ENCODE measurements around the gene CDK14. TPM values are rescaled to one million over a fixed set of nuclear protein-coding genes. Genes with fewer than 3 reads are reported as not detected.

CDK14 gene
- total and polyA plus RNA-seq, 2 donors (not counting 1 experiment from before 2014, with no cell fraction given): 42.1 to 167 TPM

GRCh38 chr7:90701021-90701420 lies 104.9 kb downstream of the CDK14 start:
- peak overlapping the region in 4 of 5 experiments; percentile 16 to 64 (median 38) for H3K4me3 ChIP-seq (ENCODE audit: control extremely low read depth in 1 of 5, extremely low read depth in 1 of 5, insufficient read depth in 1 of 5, low read depth in 2 of 5, low read length in 4 of 5)
- no peaks in the 10 kb centered on the region for H3K36me3 ChIP-seq (replicated peaks in 1 of 2; ENCODE audit: control extremely low read depth in 1 of 2, control insufficient read depth in 1 of 2, extremely low read depth in 1 of 2, insufficient read depth in 2 of 2, low read length in 1 of 2)
- H3K9me3 ChIP-seq (ENCODE audit: control extremely low read depth in 1 of 3, control insufficient read depth in 2 of 3, insufficient read depth in 1 of 3, low read length in 2 of 3): no peaks in the 10 kb centered on the region
- Mint-ChIP-seq H3K4me3 (peak overlapping the region; percentile 84), H3K4me1 (peaks cover 44% of the 10 kb centered on the region), H3K9me3 (ENCODE audit: insufficient read depth) (no peaks in the 10 kb centered on the region), H3K27me3 (no peaks in the 10 kb centered on the region), H3K27ac (peak overlapping the region; percentile 38)
- no peak overlapping the region for H3K27ac ChIP-seq (ENCODE audit: low read length in 2 of 2)
- peak overlapping the region; percentile 70 for H3K4me2 ChIP-seq (replicated peaks; ENCODE audit: low read depth, low read length, poor library complexity, severe bottlenecking)
- peaks cover 21 to 22% of the 10 kb centered on the region in 2 donors for H3K4me1 ChIP-seq (ENCODE audit: control insufficient read depth in 2 of 2, insufficient read depth in 2 of 2, low read length in 2 of 2)
- ChIA-PET POLR2A (interaction anchor here (1.3 kb wide), 1 partner anchor 8 kb away, joined by 8 read pairs; no protein-coding TSS in a partner anchor), CTCF (interaction anchor here (0.9 to 3.7 kb wide), 10 partner anchors 8 to 333 kb away, joined by 3 to 23 read pairs (median 4); no protein-coding TSS in a partner anchor)
- no peak for TF ChIP-seq EZH2 (IDR thresholded peaks at IDR 0.05; ENCODE audit: borderline replicate concordance, insufficient read depth, low read depth, low read length, poor library complexity, severe bottlenecking)
- no peak for TF ChIP-seq CTCF (IDR thresholded peaks at IDR 0.05)
- H3K9ac ChIP-seq (ENCODE audit: low read length): peak overlapping the region; percentile 61
- no peaks in the 10 kb centered on the region for H3K27me3 ChIP-seq (replicated peaks in 1 of 4; ENCODE audit: control extremely low read depth in 1 of 4, control insufficient read depth in 3 of 4, insufficient read depth in 4 of 4, low read length in 3 of 4)
- peaks cover 32% of the 10 kb centered on the region for H3K79me2 ChIP-seq (ENCODE audit: control insufficient read depth, insufficient read depth, low read length)
- intact Hi-C loops (cut with micrococcal nuclease): loop anchor here (5.0 to 10.0 kb wide), 2 partner anchors 39 to 296 kb away; partner anchors contain the start of gene CLDN12
- peak; percentile 38 for DNase-seq
- H4K20me1 ChIP-seq (ENCODE audit: control insufficient read depth, insufficient read depth, low read length, poor library complexity, severe bottlenecking): no peaks in the 10 kb centered on the region
- H2AFZ ChIP-seq (ENCODE audit: insufficient read depth, low read depth, low read length, poor library complexity, severe bottlenecking): peak overlapping the region; percentile 39
- no CpG with 5 or more reads among the region's 3 CpGs for WGBS (ENCODE audit: insufficient coverage)
- peak; percentile 49 for ATAC-seq (ENCODE audit: low read depth)

GRCh38 chr7:90701771-90702170 lies 105.7 kb downstream of the CDK14 start:
- peak overlapping the region; percentile 22 for H3K4me2 ChIP-seq (replicated peaks; ENCODE audit: low read depth, low read length, poor library complexity, severe bottlenecking)

More at GRCh38 chr7:90701771-90702170, 105.7 kb downstream of the CDK14 start:
- no peak overlapping the region for H3K4me3 ChIP-seq (ENCODE audit: control extremely low read depth in 1 of 5, extremely low read depth in 1 of 5, insufficient read depth in 1 of 5, low read depth in 2 of 5, low read length in 4 of 5)
- WGBS (ENCODE audit: insufficient coverage): 100% methylated on average over 4 of the region's 6 CpGs
- no peak overlapping the region for H3K27ac Mint-ChIP-seq
- no peak for ATAC-seq (ENCODE audit: low read depth)
- H3K4me1 ChIP-seq (ENCODE audit: control insufficient read depth in 2 of 2, insufficient read depth in 2 of 2, low read length in 2 of 2): peaks cover 28 to 29% of the 10 kb centered on the region in 2 donors
- ChIA-PET CTCF (interaction anchor here (0.9 to 3.7 kb wide), 10 partner anchors 7 to 332 kb away, joined by 3 to 23 read pairs (median 4); no protein-coding TSS in a partner anchor), POLR2A (no interaction called here)
- no peaks in the 10 kb centered on the region for H3K9me3 Mint-ChIP-seq (ENCODE audit: insufficient read depth)
- TF ChIP-seq EZH2 (IDR thresholded peaks at IDR 0.05; ENCODE audit: borderline replicate concordance, insufficient read depth, low read depth, low read length, poor library complexity, severe bottlenecking) (no peak), CTCF (IDR thresholded peaks at IDR 0.05) (no peak)
- H3K9me3 ChIP-seq (ENCODE audit: control extremely low read depth in 1 of 3, control insufficient read depth in 2 of 3, insufficient read depth in 1 of 3, low read length in 2 of 3): no peaks in the 10 kb centered on the region
- H3K27me3 Mint-ChIP-seq: no peaks in the 10 kb centered on the region
- intact Hi-C loops (cut with micrococcal nuclease): loop anchor here (5.0 to 10.0 kb wide), 2 partner anchors 39 to 297 kb away; partner anchors contain the start of gene CLDN12
- peaks cover 36% of the 10 kb centered on the region for H3K79me2 ChIP-seq (ENCODE audit: control insufficient read depth, insufficient read depth, low read length)
- no peaks in the 10 kb centered on the region for H4K20me1 ChIP-seq (ENCODE audit: control insufficient read depth, insufficient read depth, low read length, poor library complexity, severe bottlenecking)
- peak overlapping the region; percentile 30 for H3K4me3 Mint-ChIP-seq
- H3K27ac ChIP-seq (ENCODE audit: low read length in 2 of 2): no peak overlapping the region
- H3K27me3 ChIP-seq (replicated peaks in 1 of 4; ENCODE audit: control extremely low read depth in 1 of 4, control insufficient read depth in 3 of 4, insufficient read depth in 4 of 4, low read length in 3 of 4): no peaks in the 10 kb centered on the region
- H2AFZ ChIP-seq (ENCODE audit: insufficient read depth, low read depth, low read length, poor library complexity, severe bottlenecking): no peak overlapping the region
- no peak for DNase-seq
- H3K4me1 Mint-ChIP-seq: peaks cover 50% of the 10 kb centered on the region
- no peaks in the 10 kb centered on the region for H3K36me3 ChIP-seq (replicated peaks in 1 of 2; ENCODE audit: control extremely low read depth in 1 of 2, control insufficient read depth in 1 of 2, extremely low read depth in 1 of 2, insufficient read depth in 2 of 2, low read length in 1 of 2)
- H3K9ac ChIP-seq (ENCODE audit: low read length): peak overlapping the region; percentile 61
